Measurements from ENCODE around the gene CPNE9.
A peak's percentile ranks its signal among the peaks of the same experiment; 100 is the strongest.
"Not testable (repeated sequence)": the region's sequence is repeated elsewhere in the genome, so short reads cannot be mapped to it uniquely, and the experiment has no call there.

The CPNE9 gene

GRCh38 chr3:9749645-9750555 lies 46.3 kb downstream of the CPNE9 start, which contains the start of gene OGG1:
TSS of gene OGG1 (plus strand) at chr3:9749952. CDS start at chr3:9750287, 335 bp downstream.
- DNase-seq, result peak; percentile 93

- no peak for DNase-seq
Observed at GRCh38 chr3:9750556-9751411, 47.2 kb downstream of the CPNE9 start.

- DNase-seq, result no peak
Observed at GRCh38 chr3:9754678-9755077, 51.0 kb downstream of the CPNE9 start.

- no peak for DNase-seq
Observed at GRCh38 chr3:9757427-9757826, 53.8 kb downstream of the CPNE9 start.

- DNase-seq, result no peak
Observed at GRCh38 chr3:9760779-9761505, 57.3 kb downstream of the CPNE9 start.

GRCh38 chr3:9761919-9762318 lies 58.3 kb downstream of the CPNE9 start:
- DNase-seq, result no peak

- DNase-seq, result no peak
Observed at GRCh38 chr3:9762871-9763270, 59.2 kb downstream of the CPNE9 start.

- no peak for DNase-seq
Observed at GRCh38 chr3:9765865-9766264, 62.2 kb downstream of the CPNE9 start.

GRCh38 chr3:9767418-9767817 lies 63.8 kb downstream of the CPNE9 start:
- no peak for DNase-seq

- DNase-seq, result no peak
Observed at GRCh38 chr3:9768141-9768775, 64.6 kb downstream of the CPNE9 start.

- DNase-seq, result no peak
Observed at GRCh38 chr3:9769012-9769411, 65.4 kb downstream of the CPNE9 start.

- peak; percentile 34 for DNase-seq
Observed at GRCh38 chr3:9769426-9770275, 66.0 kb downstream of the CPNE9 start, which contains the start of gene CAMK1. TSS of gene CAMK1 (minus strand) at chr3:9769947. CDS start at chr3:9767749, 2,198 bp downstream.

- no peak for DNase-seq
Observed at GRCh38 chr3:9770276-9770812, 66.7 kb downstream of the CPNE9 start.

- not testable (repeated sequence) for DNase-seq
Observed at GRCh38 chr3:9771007-9771406, 67.4 kb downstream of the CPNE9 start.

GRCh38 chr3:9776896-9777693 lies 73.5 kb downstream of the CPNE9 start:
- DNase-seq, result no peak

- no peak for DNase-seq
Observed at GRCh38 chr3:9777694-9778021, 74.0 kb downstream of the CPNE9 start.

GRCh38 chr3:9778143-9779074 lies 74.8 kb downstream of the CPNE9 start:
- no peak for DNase-seq

GRCh38 chr3:9779075-9779593 lies 75.5 kb downstream of the CPNE9 start:
- DNase-seq, result no peak

Measured in NCI-H510A treated with DMSO at 0.1 percent for 48 hours (cell line).